Keratinocyte (primary cell): ENCODE data around the gene KCNQ4. TPM values are rescaled to one million over a fixed set of nuclear protein-coding genes. Genes with fewer than 3 reads are reported as not detected.

Experiments
- DNase-seq: peaks from one replicate; pipeline ENCODE4 v3.0.0-alpha.2; 2011; ENCODE audit warnings: low read depth, missing footprints, low spot score
- FAIRE-seq: peaks from 2 replicates; lab custom pipeline; 2011; peaks lifted over from hg19 to GRCh38; lab: Jason Lieb, UNC
- H2AFZ ChIP-seq: 2 replicates; pipeline ENCODE4 v1.6.0; 2012; ENCODE audit warnings: low read length, control low read depth, inconsistent platforms; ENCODE audit not compliant: control insufficient read depth
- H3K27ac ChIP-seq: 2 replicates; pipeline ENCODE4 v1.5.1; 2011; ENCODE audit warnings: low read length; ENCODE audit not compliant: control insufficient read depth, insufficient read depth
- H3K27me3 ChIP-seq: 3 replicates; pipeline ENCODE4 v1.6.0; 2011; ENCODE audit warnings: low read length; ENCODE audit not compliant: control insufficient read depth, insufficient read depth; ENCODE audit errors: extremely low read depth
- H3K36me3 ChIP-seq, 2 experiments: 2 replicates in 1 of 2; 3 replicates in 1 of 2; pipeline ENCODE4 v1.5.1; 2011; ENCODE audit warnings: low read length in 2 of 2, mild to moderate bottlenecking in 1 of 2; ENCODE audit not compliant: control insufficient read depth in 2 of 2, insufficient read depth in 2 of 2; ENCODE audit errors: extremely low read depth in 1 of 2
- H3K4me1 ChIP-seq: 3 replicates; pipeline ENCODE4 v1.5.1; 2011; ENCODE audit warnings: low read length; ENCODE audit not compliant: control insufficient read depth, insufficient read depth; ENCODE audit errors: extremely low read depth
- H3K4me2 ChIP-seq: 3 replicates; pipeline ENCODE4 v1.6.0; 2011; ENCODE audit warnings: low read depth, low read length; ENCODE audit not compliant: control insufficient read depth, insufficient read depth; ENCODE audit errors: extremely low read depth
- H3K4me3 ChIP-seq, 3 experiments: fragments of 200-600 bp in 1 of 3; sonication (generic) in 1 of 3; 2 replicates in 2 of 3; 3 replicates in 1 of 3; pipeline ENCODE4 v1.5.1; 2011 to 2016; ENCODE audit warnings: low read length in 3 of 3, mild to moderate bottlenecking in 3 of 3, control low read depth in 2 of 3, inconsistent platforms in 1 of 3, low read depth in 1 of 3, mixed read lengths in 1 of 3, mixed run types in 1 of 3, moderate library complexity in 1 of 3; ENCODE audit not compliant: control insufficient read depth in 2 of 3, insufficient read depth in 2 of 3; ENCODE audit errors: extremely low read depth in 1 of 3
- H3K79me2 ChIP-seq: 2 replicates; pipeline ENCODE4 v1.6.0; 2012; ENCODE audit warnings: low read length; ENCODE audit not compliant: control insufficient read depth, insufficient read depth
- H3K9ac ChIP-seq: 3 replicates; pipeline ENCODE4 v1.6.0; 2011; ENCODE audit warnings: low read length; ENCODE audit not compliant: control insufficient read depth, insufficient read depth; ENCODE audit errors: extremely low read depth
- H3K9me1 ChIP-seq: 3 replicates; pipeline ENCODE4 v1.6.0; 2011; ENCODE audit warnings: low read length; ENCODE audit not compliant: control insufficient read depth, insufficient read depth; ENCODE audit errors: extremely low read depth
- H3K9me3 ChIP-seq: 2 replicates; pipeline ENCODE4 v1.5.1; 2012; ENCODE audit warnings: low read depth, low read length; ENCODE audit not compliant: control insufficient read depth
- H4K20me1 ChIP-seq: 3 replicates; pipeline ENCODE4 v1.6.0; 2011; ENCODE audit warnings: low read length; ENCODE audit not compliant: control insufficient read depth, insufficient read depth; ENCODE audit errors: extremely low read depth
- CTCF ChIP-seq, 3 experiments: IDR thresholded peaks in 1 of 3; conservative IDR thresholded peaks in 1 of 3; optimal IDR thresholded peaks in 1 of 3; 2 replicates in 2 of 3; 3 replicates in 1 of 3; pipeline versions ENCODE3 to v1.5.1; 2011; ENCODE audit warnings: low read length in 3 of 3, mild to moderate bottlenecking in 3 of 3, moderate library complexity in 2 of 3, control low read depth in 1 of 3, inconsistent platforms in 1 of 3; ENCODE audit not compliant: insufficient read depth in 2 of 3; ENCODE audit errors: extremely low read depth in 1 of 3
- EZH2 ChIP-seq: IDR thresholded peaks from one replicate; pipeline ENCODE4 v1.6.1; 2012; ENCODE audit warnings: inconsistent platforms, mild to moderate bottlenecking, low read length, moderate library complexity
- dilution Hi-C: fragments of 300-500 bp; cut with MboI; formaldehyde crosslinking; loops from one replicate; pipeline ENCODE4 v1.7.0; 2020; ENCODE audit warnings: low sequenced_read_pairs; ENCODE audit not compliant: extremely low pct_ligation_motif_present
- polyA plus RNA-seq, 5 experiments: library from polyadenylated mRNA; depleted of rRNA in 3 of 5; stranded (reverse) in 3 of 5; stranded (forward) in 1 of 5; unstranded in 1 of 5; fragments of >200 nt; gene quantifications; 1 replicate in 1 of 5; 2 replicates in 3 of 5; 3 replicates in 1 of 5; pipeline versions ENCODE4 v1.2.1 to v1.2.3, GENCODE V29; 2011 to 2012; ENCODE audit warnings: missing spikeins in 2 of 5, low read depth in 1 of 5, low replicate concordance in 1 of 5

Gene KCNQ4
- polyA plus RNA-seq, 1 donor (not counting 4 experiments of a cell fraction or from before 2014, with no cell fraction given) = not detected

- Histone ChIP-seq H2AFZ (no peak overlapping the region), H4K20me1 (no peaks in the 10 kb centered on the region), H3K9me1 (no peaks in the 10 kb centered on the region), H3K4me1 (no peaks in the 10 kb centered on the region), H3K79me2 (no peaks in the 10 kb centered on the region), H3K9me3 (no peaks in the 10 kb centered on the region), H3K4me3 (no peak overlapping the region), H3K27ac (no peak overlapping the region), H3K36me3 (peaks cover 36 to 52% of the 10 kb centered on the region in 2 experiments), H3K9ac (no peak overlapping the region), H3K4me2 (no peak overlapping the region), H3K27me3 (no peaks in the 10 kb centered on the region)
- DNase-seq (no peak), FAIRE-seq (no peak)
- dilution Hi-C loops = no loop called here
- no peak for TF ChIP-seq EZH2
- no peak for TF ChIP-seq CTCF (optimal IDR thresholded peaks at IDR 0.05 in 1 of 3, IDR thresholded peaks at IDR 0.05 in 1 of 3, conservative IDR thresholded peaks at IDR 0.05 in 1 of 3; ENCODE audit: extremely low read depth in 1 of 3, insufficient read depth in 2 of 3, low read length in 3 of 3)
Observed at GRCh38 chr1:40758578-40759343, 24.8 kb upstream of the KCNQ4 start.

GRCh38 chr1:40760984-40761383, 22.6 kb upstream of the KCNQ4 start:
- H3K79me2 ChIP-seq = no peaks in the 10 kb centered on the region
- TF ChIP-seq EZH2 = no peak
- TF ChIP-seq CTCF (optimal IDR thresholded peaks at IDR 0.05 in 1 of 3, IDR thresholded peaks at IDR 0.05 in 1 of 3, conservative IDR thresholded peaks at IDR 0.05 in 1 of 3; ENCODE audit: extremely low read depth in 1 of 3, insufficient read depth in 2 of 3, low read length in 3 of 3) = no peak
- no peak overlapping the region for H3K9ac ChIP-seq
- dilution Hi-C loops = no loop called here
- H2AFZ ChIP-seq = no peak overlapping the region
- FAIRE-seq (no peak), DNase-seq (no peak)
- no peaks in the 10 kb centered on the region for H3K9me3 ChIP-seq
- no peaks in the 10 kb centered on the region for H3K4me1 ChIP-seq
- no peaks in the 10 kb centered on the region for H4K20me1 ChIP-seq
- H3K36me3 ChIP-seq = peaks cover 35 to 51% of the 10 kb centered on the region in 2 experiments
- no peaks in the 10 kb centered on the region for H3K9me1 ChIP-seq
- H3K27ac ChIP-seq = no peak overlapping the region
- H3K4me2 ChIP-seq = no peak overlapping the region
- H3K27me3 ChIP-seq = no peaks in the 10 kb centered on the region
- H3K4me3 ChIP-seq = no peak overlapping the region
